Right lobe of liver (tissue), 4 donors: ENCODE measurements around the gene NUDT4B.
"Not testable (repeated sequence)": the region's sequence is repeated elsewhere in the genome, so short reads cannot be mapped to it uniquely, and the experiment has no call there.

Experiments used
- POLR2A ChIP-seq: fragments of 450-650 bp; IDR thresholded peaks from one replicate; pipeline ENCODE4 v1.6.1; 2017; ENCODE audit warnings: antibody characterized with exemption, mild to moderate bottlenecking
- TF ChIP-seq, protein P1 (sequence below), 4 donors: fragments of 200-600 bp in 3 of 4; fragments of 450-650 bp in 1 of 4; IDR thresholded peaks; one replicate each; pipeline versions ENCODE4 v1.5.1 to v1.8.0; 2016 to 2022; ENCODE audit warnings: antibody characterized with exemption in 4 of 4, mild to moderate bottlenecking in 2 of 4
- donor health status: DM: no; HTN: no; CAD: no.
- donor health status: DM: no; HTN: no; CAD: no.
- donor health status: DM: no; HTN: yes; CAD: no.

DNA sequence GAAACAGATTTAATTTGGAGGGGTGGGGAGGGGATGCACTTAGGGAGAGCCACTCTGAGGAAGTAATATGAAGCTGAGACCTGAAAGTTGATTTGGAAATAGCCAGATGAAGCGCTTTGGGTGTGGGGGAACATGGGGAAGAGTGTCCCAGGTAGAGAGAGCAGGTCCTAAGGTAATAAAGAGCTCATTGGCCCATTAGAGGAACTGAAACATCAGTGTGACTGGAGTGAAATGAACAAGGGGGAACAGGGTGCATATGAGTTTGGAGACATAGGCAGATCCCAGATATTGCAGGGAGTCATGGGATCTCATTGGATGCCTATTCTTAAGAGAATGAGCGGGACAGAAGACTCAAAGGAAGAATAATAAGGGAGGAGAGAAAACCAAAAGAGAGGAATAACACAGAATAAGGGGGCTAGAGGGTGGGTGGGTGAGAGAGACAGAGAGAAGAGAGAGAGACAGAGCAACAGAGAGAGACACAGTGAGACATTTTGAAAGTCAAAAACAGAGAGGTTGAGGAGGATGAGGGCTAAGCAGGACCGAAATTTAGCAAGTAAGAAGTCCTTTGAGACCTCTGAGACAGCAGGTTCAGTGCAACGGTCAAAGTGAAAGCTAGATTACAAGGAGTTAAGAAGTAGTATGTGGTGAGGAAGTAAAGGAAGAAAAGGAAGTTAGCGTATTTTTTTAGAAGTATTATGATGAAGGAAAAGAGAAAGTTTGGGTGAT lies 14.8 kb upstream of the NUDT4B start:
- TF ChIP-seq, protein P1, sequence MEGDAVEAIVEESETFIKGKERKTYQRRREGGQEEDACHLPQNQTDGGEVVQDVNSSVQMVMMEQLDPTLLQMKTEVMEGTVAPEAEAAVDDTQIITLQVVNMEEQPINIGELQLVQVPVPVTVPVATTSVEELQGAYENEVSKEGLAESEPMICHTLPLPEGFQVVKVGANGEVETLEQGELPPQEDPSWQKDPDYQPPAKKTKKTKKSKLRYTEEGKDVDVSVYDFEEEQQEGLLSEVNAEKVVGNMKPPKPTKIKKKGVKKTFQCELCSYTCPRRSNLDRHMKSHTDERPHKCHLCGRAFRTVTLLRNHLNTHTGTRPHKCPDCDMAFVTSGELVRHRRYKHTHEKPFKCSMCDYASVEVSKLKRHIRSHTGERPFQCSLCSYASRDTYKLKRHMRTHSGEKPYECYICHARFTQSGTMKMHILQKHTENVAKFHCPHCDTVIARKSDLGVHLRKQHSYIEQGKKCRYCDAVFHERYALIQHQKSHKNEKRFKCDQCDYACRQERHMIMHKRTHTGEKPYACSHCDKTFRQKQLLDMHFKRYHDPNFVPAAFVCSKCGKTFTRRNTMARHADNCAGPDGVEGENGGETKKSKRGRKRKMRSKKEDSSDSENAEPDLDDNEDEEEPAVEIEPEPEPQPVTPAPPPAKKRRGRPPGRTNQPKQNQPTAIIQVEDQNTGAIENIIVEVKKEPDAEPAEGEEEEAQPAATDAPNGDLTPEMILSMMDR (IDR thresholded peaks at IDR 0.05), result not testable (repeated sequence)
- TF ChIP-seq POLR2A, result not testable (repeated sequence)
